ENCODE measurements around the gene SPATA13. TPM values are rescaled to one million over a fixed set of nuclear protein-coding genes. Genes with fewer than 3 reads are reported as not detected.
"Not testable (repeated sequence)": the region's sequence is repeated elsewhere in the genome, so short reads cannot be mapped to it uniquely, and the experiment has no call there.

SPATA13 gene
- total and polyA plus RNA-seq, 2 donors (not counting 1 experiment from before 2014, with no cell fraction given): 5.7 to 8.3 TPM

- no peak overlapping the region for H3K27ac Mint-ChIP-seq
- Histone ChIP-seq H4K20me1 (ENCODE audit: control insufficient read depth, insufficient read depth, low read length, poor library complexity, severe bottlenecking) (no peaks in the 10 kb centered on the region), H3K27me3 (replicated peaks in 1 of 4; ENCODE audit: control extremely low read depth in 1 of 4, control insufficient read depth in 3 of 4, insufficient read depth in 4 of 4, low read length in 3 of 4) (no peaks in the 10 kb centered on the region), H3K4me1 (ENCODE audit: control insufficient read depth in 2 of 2, insufficient read depth in 2 of 2, low read length in 2 of 2) (peaks cover 27 to 35% of the 10 kb centered on the region in 2 donors), H3K4me3 (ENCODE audit: control extremely low read depth in 1 of 5, extremely low read depth in 1 of 5, insufficient read depth in 1 of 5, low read depth in 2 of 5, low read length in 4 of 5) (no peak overlapping the region), H3K9ac (ENCODE audit: low read length) (no peak overlapping the region), H2AFZ (ENCODE audit: insufficient read depth, low read depth, low read length, poor library complexity, severe bottlenecking) (no peak overlapping the region), H3K4me2 (replicated peaks; ENCODE audit: low read depth, low read length, poor library complexity, severe bottlenecking) (no peak overlapping the region), H3K36me3 (replicated peaks in 1 of 2; ENCODE audit: control extremely low read depth in 1 of 2, control insufficient read depth in 1 of 2, extremely low read depth in 1 of 2, insufficient read depth in 2 of 2, low read length in 1 of 2) (no peaks in the 10 kb centered on the region), H3K79me2 (ENCODE audit: control insufficient read depth, insufficient read depth, low read length) (no peaks in the 10 kb centered on the region), H3K9me3 (ENCODE audit: control extremely low read depth in 1 of 3, control insufficient read depth in 2 of 3, insufficient read depth in 1 of 3, low read length in 2 of 3) (peaks cover 0 to 7% (median 0%) of the 10 kb centered on the region in 3 donors), H3K27ac (ENCODE audit: low read length in 2 of 2) (no peak overlapping the region)
- peaks cover 46% of the 10 kb centered on the region for H3K4me1 Mint-ChIP-seq
- POLR2A ChIA-PET: no interaction called here
- no peak overlapping the region for H3K4me3 Mint-ChIP-seq
- no peaks in the 10 kb centered on the region for H3K9me3 Mint-ChIP-seq (ENCODE audit: insufficient read depth)
- no peaks in the 10 kb centered on the region for H3K27me3 Mint-ChIP-seq
- CTCF ChIA-PET: interaction anchor here (1.2 to 4.4 kb wide), 4 partner anchors 13 to 162 kb away, joined by 5 to 21 read pairs (median 9); no protein-coding TSS in a partner anchor
- ATAC-seq (ENCODE audit: low read depth) (no peak), DNase-seq (no peak)
- WGBS (ENCODE audit: insufficient coverage): 94% methylated on average over 2 of the region's 4 CpGs
- TF ChIP-seq CTCF (IDR thresholded peaks at IDR 0.05) (no peak), EZH2 (IDR thresholded peaks at IDR 0.05; ENCODE audit: borderline replicate concordance, insufficient read depth, low read depth, low read length, poor library complexity, severe bottlenecking) (no peak)
- intact Hi-C loops (cut with micrococcal nuclease): loop anchor here (5.0 kb wide), 1 partner anchor 54 kb away; the partner anchor contains the start of gene SPATA13
These were observed 55.7 kb downstream of the SPATA13 start for GRCh38 chr13:24216176-24216575.

GRCh38 chr13:24216779-24217178, 56.3 kb downstream of the SPATA13 start:
- H3K4me1 Mint-ChIP-seq: peaks cover 46% of the 10 kb centered on the region
- H3K9ac ChIP-seq (ENCODE audit: low read length); H3K27me3 Mint-ChIP-seq; H3K4me3 Mint-ChIP-seq; H3K9me3 Mint-ChIP-seq (ENCODE audit: insufficient read depth); H3K36me3 ChIP-seq (replicated peaks in 1 of 2; ENCODE audit: control extremely low read depth in 1 of 2, control insufficient read depth in 1 of 2, extremely low read depth in 1 of 2, insufficient read depth in 2 of 2, low read length in 1 of 2); H3K27ac ChIP-seq (ENCODE audit: low read length in 2 of 2); DNase-seq; H3K27ac Mint-ChIP-seq; H4K20me1 ChIP-seq (ENCODE audit: control insufficient read depth, insufficient read depth, low read length, poor library complexity, severe bottlenecking); H3K27me3 ChIP-seq (replicated peaks in 1 of 4; ENCODE audit: control extremely low read depth in 1 of 4, control insufficient read depth in 3 of 4, insufficient read depth in 4 of 4, low read length in 3 of 4); POLR2A ChIA-PET; ATAC-seq (ENCODE audit: low read depth); H3K79me2 ChIP-seq (ENCODE audit: control insufficient read depth, insufficient read depth, low read length); H3K9me3 ChIP-seq (ENCODE audit: control extremely low read depth in 1 of 3, control insufficient read depth in 2 of 3, insufficient read depth in 1 of 3, low read length in 2 of 3); H3K4me3 ChIP-seq (ENCODE audit: control extremely low read depth in 1 of 5, extremely low read depth in 1 of 5, insufficient read depth in 1 of 5, low read depth in 2 of 5, low read length in 4 of 5); H3K4me2 ChIP-seq (replicated peaks; ENCODE audit: low read depth, low read length, poor library complexity, severe bottlenecking); H2AFZ ChIP-seq (ENCODE audit: insufficient read depth, low read depth, low read length, poor library complexity, severe bottlenecking): not testable (repeated sequence)
- no CpG with 5 or more reads among the region's 2 CpGs for WGBS (ENCODE audit: insufficient coverage)
- intact Hi-C loops (cut with micrococcal nuclease): loop anchor here (5.0 kb wide), 1 partner anchor 54 kb away; the partner anchor contains the start of gene SPATA13
- peaks cover 27 to 35% of the 10 kb centered on the region in 2 donors for H3K4me1 ChIP-seq (ENCODE audit: control insufficient read depth in 2 of 2, insufficient read depth in 2 of 2, low read length in 2 of 2)
- CTCF ChIA-PET: interaction anchor here (1.7 to 2.7 kb wide), 2 partner anchors 14 to 163 kb away, joined by 6 to 12 read pairs; no protein-coding TSS in a partner anchor

All from B cell (primary cell).